ENCODE results near the gene GLYATL1. TPM values are rescaled to one million over a fixed set of nuclear protein-coding genes. Genes with fewer than 3 reads are reported as not detected.

GLYATL1 gene
- total RNA-seq, 2 experiments from 2014 or later, result 0.50 to 1.2 TPM

DNA sequence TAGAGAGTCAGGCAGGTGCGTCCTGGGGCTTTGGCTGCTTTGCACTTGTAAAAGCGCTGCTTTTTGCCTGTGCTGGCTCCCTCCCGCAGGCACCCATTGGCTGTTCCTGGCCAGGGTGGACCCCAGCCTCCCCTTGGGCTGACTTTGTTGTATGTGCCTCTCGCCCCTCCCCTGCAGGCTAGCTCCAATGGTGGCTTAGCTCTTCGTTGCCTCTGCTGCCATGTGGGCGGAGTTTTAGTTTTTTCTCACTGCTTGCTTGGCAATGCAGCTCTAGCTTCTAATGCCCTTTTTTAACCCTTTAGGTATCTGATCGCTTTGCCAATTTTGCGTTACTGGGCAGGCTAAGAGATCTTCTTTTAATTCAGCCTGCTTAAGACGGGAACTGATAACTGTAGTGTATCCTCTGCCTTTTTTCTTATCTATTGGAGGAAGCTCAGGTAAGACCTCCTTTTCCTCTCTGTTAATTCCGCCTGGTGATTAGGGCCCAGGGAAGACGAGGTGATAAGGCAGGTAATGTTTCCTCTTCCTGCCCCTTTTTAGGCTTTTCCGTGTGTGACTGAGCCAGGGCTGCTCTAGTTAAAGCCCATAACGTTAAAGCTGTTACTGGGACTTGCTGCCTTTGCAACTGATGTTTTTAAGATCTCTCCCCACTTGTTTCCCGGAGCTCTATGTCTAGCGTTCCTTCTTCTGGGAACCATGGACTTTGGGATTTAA is 11.7 kb upstream of the GLYATL1 start:
- H3K9me3 Mint-ChIP-seq (ENCODE audit: low read depth), result no peaks in the 10 kb centered on the region
- H3K4me3 Mint-ChIP-seq, result peak overlapping the region; percentile 18
- peak overlapping the region; percentile 43 for H3K27ac Mint-ChIP-seq
- ChIA-PET CTCF (interaction anchor here (0.7 to 2.3 kb wide), 7 partner anchors 12 to 503 kb away, joined by 3 to 7 read pairs (median 3); partner anchors contain the start of gene GLYATL1), POLR2A (no interaction called here)
- peak; percentile 71 for ATAC-seq
- H3K36me3 Mint-ChIP-seq (ENCODE audit: low read depth), result no peaks in the 10 kb centered on the region
- DNase-seq, result peak; percentile 61
- peaks cover 8% of the 10 kb centered on the region for H3K27me3 Mint-ChIP-seq
- intact Hi-C loops (cut with DNase I, micrococcal nuclease), result loop anchor here in 1 of 2 experiments (5.0 kb wide), 1 partner anchor 130 kb away; no protein-coding TSS in a partner anchor
- peaks cover 25% of the 10 kb centered on the region for H3K4me1 Mint-ChIP-seq

DNA sequence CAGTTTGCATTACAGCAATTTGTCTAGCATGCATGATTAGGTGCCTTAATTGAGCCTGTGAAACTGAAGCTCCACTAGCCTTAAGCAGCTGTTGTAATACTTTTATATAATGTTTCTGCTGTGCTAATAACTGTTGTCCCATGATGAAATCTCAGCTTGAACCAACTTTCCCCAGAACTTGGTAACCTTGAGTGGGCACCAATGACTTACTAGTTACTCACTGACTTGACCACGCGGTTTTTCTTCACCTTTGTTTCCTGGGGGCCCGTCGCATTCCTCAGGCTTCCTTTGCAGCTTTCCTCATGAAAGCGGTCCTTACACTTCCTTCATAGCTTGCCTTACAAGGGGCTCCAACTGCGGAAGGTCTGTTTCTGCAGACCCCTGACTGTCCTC is 11.2 kb upstream of the GLYATL1 start:
- H3K27me3 Mint-ChIP-seq, result peaks cover 8% of the 10 kb centered on the region
- H3K4me1 Mint-ChIP-seq, result peaks cover 20% of the 10 kb centered on the region
- H3K4me3 Mint-ChIP-seq, result peak overlapping the region; percentile 18
- no peak for ATAC-seq
- no peaks in the 10 kb centered on the region for H3K9me3 Mint-ChIP-seq (ENCODE audit: low read depth)
- ChIA-PET POLR2A (no interaction called here), CTCF (interaction anchor here (1.1 to 2.3 kb wide), 3 partner anchors 16 to 238 kb away, joined by 3 to 7 read pairs (median 4); no protein-coding TSS in a partner anchor)
- intact Hi-C loops (cut with DNase I, micrococcal nuclease), result loop anchor here in 1 of 2 experiments (5.0 kb wide), 1 partner anchor 129 kb away; no protein-coding TSS in a partner anchor
- H3K27ac Mint-ChIP-seq, result no peak overlapping the region
- DNase-seq, result no peak
- no peaks in the 10 kb centered on the region for H3K36me3 Mint-ChIP-seq (ENCODE audit: low read depth)

DNA sequence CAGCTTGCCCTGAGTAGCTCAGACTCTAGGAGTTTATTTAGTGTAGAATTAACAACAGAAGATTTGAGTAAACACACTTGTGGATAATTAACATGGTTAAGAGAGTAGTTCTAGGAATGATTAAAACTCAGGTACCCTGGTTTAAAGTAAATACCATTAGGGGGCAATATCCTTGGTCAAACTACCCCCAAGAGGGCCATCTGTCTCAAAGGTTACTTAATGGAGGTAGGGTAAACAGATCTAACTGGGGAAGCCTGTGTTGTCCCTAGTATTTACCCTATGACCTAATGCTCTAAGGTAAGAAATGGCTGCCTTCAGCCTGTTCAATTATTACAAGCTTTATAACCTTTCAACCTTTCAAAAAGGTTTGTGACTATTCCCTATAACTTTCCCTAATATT is 10.6 kb upstream of the GLYATL1 start:
- H3K4me3 Mint-ChIP-seq, result no peak overlapping the region
- no peak for DNase-seq
- CTCF ChIA-PET, result no interaction called here
- ATAC-seq, result no peak
- no peaks in the 10 kb centered on the region for H3K36me3 Mint-ChIP-seq (ENCODE audit: low read depth)
- peaks cover 8% of the 10 kb centered on the region for H3K27me3 Mint-ChIP-seq
- H3K27ac Mint-ChIP-seq, result no peak overlapping the region
- POLR2A ChIA-PET, result no interaction called here
- intact Hi-C loops (cut with DNase I, micrococcal nuclease), result loop anchor here in 1 of 2 experiments (5.0 kb wide), 1 partner anchor 129 kb away; no protein-coding TSS in a partner anchor
- peaks cover 15% of the 10 kb centered on the region for H3K4me1 Mint-ChIP-seq
- H3K9me3 Mint-ChIP-seq (ENCODE audit: low read depth), result no peaks in the 10 kb centered on the region

DNA sequence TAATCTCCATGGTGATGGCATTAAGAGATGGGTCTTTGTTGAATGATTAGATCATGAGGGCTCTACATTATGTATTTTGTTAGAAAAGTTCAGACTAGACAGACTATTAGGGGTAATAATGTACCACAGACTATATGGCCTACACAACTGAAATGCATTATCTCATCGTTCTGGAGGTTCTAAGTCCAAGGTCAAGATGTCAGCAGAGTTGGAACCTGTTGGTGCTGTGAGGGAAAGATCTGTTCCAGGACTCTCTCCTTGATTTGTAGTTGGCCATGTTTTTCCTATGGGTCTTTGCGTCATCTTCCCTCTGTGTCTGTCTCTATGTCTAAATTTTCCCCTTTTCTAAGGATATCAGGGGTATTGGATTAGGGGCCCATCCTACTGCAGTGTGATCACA is 8.4 kb upstream of the GLYATL1 start:
- intact Hi-C loops (cut with DNase I, micrococcal nuclease), result no loop called here
- H3K27me3 Mint-ChIP-seq, result peaks cover 6% of the 10 kb centered on the region
- CTCF ChIA-PET, result no interaction called here

DNA sequence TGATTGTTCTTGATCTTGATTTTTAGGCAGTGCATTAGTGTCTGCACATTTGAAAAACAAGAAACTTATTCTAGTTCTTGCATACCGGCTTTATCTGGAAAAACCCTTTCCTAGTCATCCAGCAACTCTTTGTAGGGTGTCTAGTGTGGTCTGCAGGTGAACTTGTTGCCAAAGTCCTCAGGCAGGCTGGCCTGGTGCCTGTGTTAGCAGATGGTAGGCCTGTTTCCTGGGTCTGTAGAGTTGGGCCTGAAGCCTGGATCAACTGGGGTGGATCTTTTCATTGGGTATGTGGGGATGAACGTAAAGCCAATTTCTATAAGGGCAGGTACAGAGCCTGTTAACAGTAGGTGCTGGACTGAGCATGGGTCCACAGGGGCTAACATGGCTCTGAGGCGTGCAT is 5.6 kb upstream of the GLYATL1 start:
- ATAC-seq (no peak), DNase-seq (no peak)
- peaks cover 3% of the 10 kb centered on the region for H3K27me3 Mint-ChIP-seq
- no peak overlapping the region for H3K27ac Mint-ChIP-seq
- no peaks in the 10 kb centered on the region for H3K36me3 Mint-ChIP-seq (ENCODE audit: low read depth)
- no peaks in the 10 kb centered on the region for H3K9me3 Mint-ChIP-seq (ENCODE audit: low read depth)
- ChIA-PET CTCF (interaction anchor here (0.7 kb wide), 1 partner anchor 33 kb away, joined by 4 read pairs; no protein-coding TSS in a partner anchor), POLR2A (no interaction called here)
- H3K4me1 Mint-ChIP-seq, result no peaks in the 10 kb centered on the region
- intact Hi-C loops (cut with DNase I, micrococcal nuclease), result no loop called here
- no peak overlapping the region for H3K4me3 Mint-ChIP-seq

More for the DNA sequence above, 8.4 kb upstream of the GLYATL1 start:
- no peaks in the 10 kb centered on the region for H3K9me3 Mint-ChIP-seq (ENCODE audit: low read depth)
- no peak overlapping the region for H3K27ac Mint-ChIP-seq
- no peak overlapping the region for H3K4me3 Mint-ChIP-seq
- POLR2A ChIA-PET, result no interaction called here
- ATAC-seq (no peak), DNase-seq (no peak)
- H3K4me1 Mint-ChIP-seq, result peaks cover 15% of the 10 kb centered on the region
- H3K36me3 Mint-ChIP-seq (ENCODE audit: low read depth), result no peaks in the 10 kb centered on the region

DNA sequence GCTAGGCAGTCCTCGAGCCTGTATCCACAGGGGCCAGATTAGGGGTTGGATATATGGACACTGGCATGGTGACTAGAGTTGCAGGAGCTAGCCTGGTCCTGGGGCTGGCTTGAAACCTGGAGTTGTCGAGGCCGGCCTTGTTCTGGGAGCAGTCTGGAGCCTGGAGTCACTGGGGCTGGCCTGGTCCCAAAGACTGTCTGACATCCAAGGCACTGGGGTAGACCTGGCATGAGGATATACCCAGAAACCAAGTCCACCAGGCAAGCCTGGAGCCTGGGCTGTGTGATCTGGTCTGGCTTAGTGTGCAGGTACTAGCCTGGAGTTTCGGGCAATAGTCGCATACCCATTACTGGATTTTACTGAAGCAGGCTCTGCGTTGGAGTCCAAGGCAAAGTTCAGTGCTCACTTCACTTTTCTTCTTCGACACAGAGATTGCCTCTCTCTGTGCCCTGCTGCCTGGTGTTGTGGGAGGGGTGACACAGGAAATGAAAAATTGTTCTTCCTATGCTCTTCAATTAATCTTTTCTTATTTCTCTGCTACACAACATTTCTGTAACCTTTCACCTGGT is 4.3 kb upstream of the GLYATL1 start:
- no peaks in the 10 kb centered on the region for H3K4me1 Mint-ChIP-seq
- CTCF ChIA-PET, result no interaction called here

DNA sequence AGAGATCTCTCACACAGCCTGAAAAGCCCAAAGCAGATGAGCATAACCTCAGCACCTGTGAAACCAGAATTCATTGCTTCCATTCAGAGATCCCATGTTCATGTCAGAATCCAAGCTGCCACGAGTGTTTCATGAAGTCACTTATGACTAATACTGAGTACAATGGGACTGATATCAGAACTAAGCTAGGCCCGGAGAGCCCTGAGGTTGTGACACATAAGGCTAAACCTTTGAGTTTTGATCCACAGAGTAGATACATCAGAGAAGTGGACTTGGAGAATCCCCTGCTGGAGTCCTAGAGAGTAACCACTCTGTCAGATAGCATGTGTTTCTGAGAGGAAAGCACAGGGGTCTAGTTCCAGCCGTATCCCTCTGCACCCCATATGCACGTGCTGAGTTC is 890 bp upstream of the GLYATL1 start:
- intact Hi-C loops (cut with DNase I, micrococcal nuclease), result no loop called here
- ChIA-PET POLR2A (no interaction called here), CTCF (interaction anchor here (0.7 kb wide), 2 partner anchors 135 to 149 kb away, joined by 3 read pairs; no protein-coding TSS in a partner anchor)
- Mint-ChIP-seq H3K27me3 (peaks cover 2% of the 10 kb centered on the region), H3K36me3 (ENCODE audit: low read depth) (no peaks in the 10 kb centered on the region), H3K4me1 (no peaks in the 10 kb centered on the region), H3K9me3 (ENCODE audit: low read depth) (peaks cover 2% of the 10 kb centered on the region), H3K27ac (no peak overlapping the region), H3K4me3 (no peak overlapping the region)
- ATAC-seq (peak; percentile 73), DNase-seq (no peak)

More for the DNA sequence above, 4.3 kb upstream of the GLYATL1 start:
- no peak overlapping the region for H3K27ac Mint-ChIP-seq
- H3K27me3 Mint-ChIP-seq, result no peaks in the 10 kb centered on the region
- no peak for DNase-seq
- ATAC-seq, result no peak
- intact Hi-C loops (cut with DNase I, micrococcal nuclease), result no loop called here
- H3K36me3 Mint-ChIP-seq (ENCODE audit: low read depth), result no peaks in the 10 kb centered on the region
- no peak overlapping the region for H3K4me3 Mint-ChIP-seq
- H3K9me3 Mint-ChIP-seq (ENCODE audit: low read depth), result no peaks in the 10 kb centered on the region
- POLR2A ChIA-PET, result no interaction called here

DNA sequence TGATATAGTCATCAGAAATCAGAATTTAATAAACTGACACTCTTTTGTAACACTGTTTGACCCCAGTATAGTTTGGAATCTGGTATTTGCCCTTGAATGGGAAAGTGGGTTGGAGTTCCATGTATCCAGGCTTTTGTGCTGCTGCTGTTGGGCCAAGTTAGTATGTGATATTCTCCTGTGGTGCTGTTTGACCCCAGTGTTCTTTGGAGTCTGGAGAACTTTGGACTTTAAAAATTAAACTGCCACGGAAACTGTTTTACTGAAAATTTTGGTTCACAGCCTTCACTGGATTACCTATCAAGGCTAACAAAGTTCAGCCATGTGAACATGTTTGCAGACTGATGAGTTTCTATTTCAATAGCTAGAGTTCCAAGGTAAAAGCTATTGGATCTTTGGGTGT is 740 bp downstream of the GLYATL1 start:
- Mint-ChIP-seq H3K4me3 (no peak overlapping the region), H3K27ac (no peak overlapping the region), H3K9me3 (ENCODE audit: low read depth) (peaks cover 2% of the 10 kb centered on the region), H3K4me1 (no peaks in the 10 kb centered on the region), H3K27me3 (peaks cover 2% of the 10 kb centered on the region), H3K36me3 (ENCODE audit: low read depth) (no peaks in the 10 kb centered on the region)
- ChIA-PET CTCF (no interaction called here), POLR2A (no interaction called here)
- ATAC-seq, result no peak
- no peak for DNase-seq
- intact Hi-C loops (cut with DNase I, micrococcal nuclease), result no loop called here

DNA sequence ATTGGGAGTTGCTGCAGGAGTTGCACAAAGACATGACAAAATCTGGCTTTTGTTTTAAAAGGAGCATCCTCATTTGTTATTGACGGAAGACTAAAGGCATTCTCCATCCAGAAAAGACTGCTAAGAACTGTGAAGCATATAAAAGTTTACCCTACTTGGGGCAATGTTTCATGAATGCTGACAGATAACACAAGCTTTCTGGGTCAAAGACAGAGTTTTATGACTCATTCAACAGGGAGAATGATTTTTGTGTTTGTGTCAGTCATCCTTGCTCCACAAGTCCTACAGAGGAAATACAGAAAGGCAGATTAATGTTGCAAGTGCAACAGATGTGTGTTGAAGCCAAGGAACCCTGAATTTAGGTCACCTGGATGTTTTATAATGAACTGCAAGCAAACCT is 2.5 kb downstream of the GLYATL1 start:
- H3K4me1 Mint-ChIP-seq, result no peaks in the 10 kb centered on the region
- H3K4me3 Mint-ChIP-seq, result no peak overlapping the region
- no peak overlapping the region for H3K27ac Mint-ChIP-seq
- ATAC-seq (no peak), DNase-seq (no peak)
- ChIA-PET CTCF (no interaction called here), POLR2A (no interaction called here)
- intact Hi-C loops (cut with DNase I, micrococcal nuclease), result no loop called here
- peaks cover 2% of the 10 kb centered on the region for H3K27me3 Mint-ChIP-seq
- peaks cover 2% of the 10 kb centered on the region for H3K9me3 Mint-ChIP-seq (ENCODE audit: low read depth)
- no peaks in the 10 kb centered on the region for H3K36me3 Mint-ChIP-seq (ENCODE audit: low read depth)

DNA sequence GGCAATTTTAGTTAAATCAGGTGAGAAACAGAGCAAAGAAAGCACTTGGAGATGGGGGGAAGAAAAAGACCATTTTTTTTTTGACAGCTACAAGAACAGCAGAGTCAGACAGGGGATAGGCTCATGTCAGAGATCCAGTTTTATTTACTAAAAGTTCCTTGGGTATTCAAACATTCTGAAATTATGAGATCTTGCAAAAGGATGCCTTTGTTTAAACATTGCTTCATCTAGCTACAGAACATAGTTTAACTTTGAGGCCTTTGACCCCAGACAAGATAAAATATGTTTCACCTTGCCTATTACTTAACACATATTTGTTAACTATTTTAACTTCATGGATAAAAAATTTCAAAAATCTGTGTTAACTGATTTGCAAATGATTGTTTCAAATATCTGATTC is 6.4 kb downstream of the GLYATL1 start:
- Mint-ChIP-seq H3K27ac (no peak overlapping the region), H3K36me3 (ENCODE audit: low read depth) (no peaks in the 10 kb centered on the region), H3K4me1 (no peaks in the 10 kb centered on the region), H3K27me3 (peaks cover 2% of the 10 kb centered on the region), H3K4me3 (no peak overlapping the region), H3K9me3 (ENCODE audit: low read depth) (peaks cover 1% of the 10 kb centered on the region)
- ChIA-PET POLR2A (no interaction called here), CTCF (interaction anchor here (0.7 kb wide), 1 partner anchor 8 kb away, joined by 3 read pairs; no protein-coding TSS in a partner anchor)
- intact Hi-C loops (cut with DNase I, micrococcal nuclease), result no loop called here
- ATAC-seq, result no peak
- no peak for DNase-seq

DNA sequence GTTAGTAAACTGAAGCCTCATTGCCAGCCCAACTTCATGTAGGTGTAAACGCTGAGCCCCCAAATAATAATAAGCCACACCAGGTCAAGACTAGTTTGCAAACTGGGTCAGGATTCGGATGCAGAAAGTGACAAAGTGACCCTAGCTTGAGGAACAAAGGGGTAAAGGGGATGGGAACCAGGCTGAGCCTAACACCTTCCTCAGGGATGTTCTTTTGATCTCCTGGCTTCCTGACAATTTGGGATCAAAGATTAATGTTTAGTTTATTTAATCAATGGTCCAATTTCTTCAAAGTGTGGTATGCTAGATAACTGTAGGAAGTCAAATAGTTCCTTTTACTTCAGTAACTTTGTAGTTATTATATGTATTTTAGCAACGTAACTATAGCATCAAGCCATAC is 9.9 kb downstream of the GLYATL1 start:
- ChIA-PET POLR2A (no interaction called here), CTCF (interaction anchor here (1.2 kb wide), 1 partner anchor 8 kb away, joined by 3 read pairs; no protein-coding TSS in a partner anchor)
- Mint-ChIP-seq H3K27me3 (peaks cover 2% of the 10 kb centered on the region), H3K27ac (no peak overlapping the region), H3K9me3 (ENCODE audit: low read depth) (no peaks in the 10 kb centered on the region), H3K36me3 (ENCODE audit: low read depth) (no peaks in the 10 kb centered on the region), H3K4me3 (no peak overlapping the region), H3K4me1 (no peaks in the 10 kb centered on the region)
- no peak for DNase-seq
- intact Hi-C loops (cut with DNase I, micrococcal nuclease), result no loop called here
- no peak for ATAC-seq

DNA sequence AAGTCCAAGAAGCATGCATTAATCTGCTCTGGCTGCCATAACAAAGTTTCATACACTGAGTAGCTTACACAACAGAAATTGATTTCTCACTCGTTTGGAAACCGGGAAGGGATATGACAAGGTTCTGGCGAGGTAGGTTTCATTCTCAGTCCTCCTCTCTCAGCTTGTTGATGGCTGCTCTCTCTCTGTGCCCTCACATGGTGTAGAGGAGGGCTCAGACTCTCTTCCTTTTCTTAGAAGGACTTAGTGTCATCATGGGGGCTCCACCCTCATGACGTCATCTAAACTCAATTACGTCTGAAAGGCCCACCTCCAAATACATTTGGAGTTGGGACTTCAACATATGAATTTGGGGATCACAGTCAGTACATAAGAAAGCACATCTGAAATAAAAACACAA is 18.6 kb downstream of the GLYATL1 start:
- H3K4me1 Mint-ChIP-seq, result peaks cover 7% of the 10 kb centered on the region
- intact Hi-C loops (cut with DNase I, micrococcal nuclease), result loop anchor here in 1 of 2 experiments (1.0 to 5.0 kb wide), 3 partner anchors 100 to 199 kb away; no protein-coding TSS in a partner anchor
- ATAC-seq (peak; percentile 98), DNase-seq (peak; percentile 31)
- H3K9me3 Mint-ChIP-seq (ENCODE audit: low read depth), result no peaks in the 10 kb centered on the region
- H3K36me3 Mint-ChIP-seq (ENCODE audit: low read depth), result no peaks in the 10 kb centered on the region
- ChIA-PET CTCF (interaction anchor here (1.0 to 1.7 kb wide), 6 partner anchors 9 to 201 kb away, joined by 3 to 7 read pairs (median 4); no protein-coding TSS in a partner anchor), POLR2A (interaction anchor here (0.5 kb wide), 1 partner anchor 337 kb away, joined by 4 read pairs; no protein-coding TSS in a partner anchor)
- H3K27me3 Mint-ChIP-seq, result peaks cover 5% of the 10 kb centered on the region
- no peak overlapping the region for H3K27ac Mint-ChIP-seq
- H3K4me3 Mint-ChIP-seq, result no peak overlapping the region

Measured in activated CD4-positive, alpha-beta T cell treated with anti-CD3 and anti-CD28 coated beads for 36 hours (primary cell).